Progenitor cell of endocrine pancreas (in vitro differentiated cells): Measurements from ENCODE around the gene EML3. TPM values are rescaled to one million over a fixed set of nuclear protein-coding genes. Genes with fewer than 3 reads are reported as not detected.

ENCODE experiments used
- DNase-seq: peaks from one replicate; pipeline ENCODE4 v3.0.0; 2021; ENCODE audit warnings: low spot score; ENCODE audit not compliant: unreplicated experiment
- H3K27ac Mint-ChIP-seq: 2 replicates; pipeline ENCODE4 v1.8.0; 2021; ENCODE audit warnings: mild to moderate bottlenecking, moderate library complexity, mixed read lengths
- H3K27me3 Mint-ChIP-seq: 2 replicates; pipeline ENCODE4 v1.8.0; 2021; ENCODE audit warnings: mixed read lengths
- H3K36me3 Mint-ChIP-seq: 2 replicates; pipeline ENCODE4 v1.8.0; 2022; ENCODE audit warnings: mixed read lengths; ENCODE audit not compliant: insufficient read depth
- H3K4me1 Mint-ChIP-seq: 2 replicates; pipeline ENCODE4 v1.8.0; 2021; ENCODE audit warnings: low read depth, mixed read lengths
- H3K4me3 Mint-ChIP-seq: 2 replicates; pipeline ENCODE4 v1.8.0; 2021; ENCODE audit warnings: low read depth, mild to moderate bottlenecking, moderate library complexity, mixed read lengths
- H3K9me3 Mint-ChIP-seq: 2 replicates; pipeline ENCODE4 v1.8.0; 2021; ENCODE audit warnings: low read depth, mixed read lengths
- CTCF ChIP-seq: fragments of 200-600 bp; sonication (generic); IDR thresholded peaks from one replicate; pipeline ENCODE4 v1.5.0; 2021; ENCODE audit warnings: antibody characterized with exemption, mild to moderate bottlenecking; ENCODE audit not compliant: unreplicated experiment
- total RNA-seq: library from RNA; stranded (reverse); gene quantifications from 2 replicates; pipeline ENCODE4 v1.2.1, GENCODE V29; 2021

Gene EML3
- total RNA-seq, 1 donor from 2014 or later = 42.7 TPM

DNA sequence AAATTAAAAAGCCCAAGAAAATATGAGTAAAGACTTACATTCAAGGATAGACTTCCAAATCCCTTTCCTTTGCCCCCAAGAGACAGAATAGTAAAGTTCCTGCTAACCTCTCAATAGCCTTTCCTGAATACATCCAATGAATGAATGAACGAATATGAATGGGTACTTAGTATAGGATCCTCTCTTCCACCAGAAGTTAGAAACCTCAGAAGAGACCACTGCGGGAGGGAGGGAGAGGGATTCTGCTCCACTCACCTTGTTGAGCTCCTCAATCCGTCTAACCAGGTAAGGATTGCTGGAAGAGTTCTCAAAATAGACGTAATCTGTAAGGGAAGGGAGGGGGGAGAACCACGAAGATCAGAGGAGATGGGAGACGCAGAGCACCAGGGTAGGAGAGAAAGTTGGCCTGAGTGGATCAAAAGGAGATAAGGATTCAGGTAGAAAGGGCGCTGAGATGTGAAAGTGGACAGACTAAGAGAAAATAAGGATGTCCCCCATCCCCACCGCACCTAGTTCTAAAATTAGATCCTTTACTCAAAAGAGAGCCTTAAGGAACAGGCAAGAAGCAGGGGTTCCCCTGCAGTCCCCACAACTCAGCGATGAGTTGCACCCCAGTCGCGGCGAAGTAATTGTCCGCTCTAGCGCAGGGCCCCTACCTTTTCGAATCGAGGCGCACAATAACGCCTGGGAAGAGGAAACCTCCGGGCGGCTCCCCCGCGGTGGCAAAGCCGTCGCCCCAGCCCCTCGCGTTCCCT is 12.0 kb downstream of the EML3 start:
- Mint-ChIP-seq H3K9me3 (no peaks in the 10 kb centered on the region), H3K27ac (peak overlapping the region; percentile 95), H3K27me3 (peaks cover 19% of the 10 kb centered on the region), H3K36me3 (peaks cover 30% of the 10 kb centered on the region), H3K4me3 (peak overlapping the region; percentile 90), H3K4me1 (peaks cover 35% of the 10 kb centered on the region)
- no peak for TF ChIP-seq CTCF
- DNase-seq = no peak

- no peak for TF ChIP-seq CTCF
- Mint-ChIP-seq H3K4me3 (peak overlapping the region; percentile 90), H3K36me3 (peaks cover 32% of the 10 kb centered on the region), H3K27ac (peak overlapping the region; percentile 95), H3K27me3 (peaks cover 19% of the 10 kb centered on the region), H3K4me1 (peaks cover 31% of the 10 kb centered on the region), H3K9me3 (no peaks in the 10 kb centered on the region)
- no peak for DNase-seq
Observed at GRCh38 chr11:62599901-62600300, 12.7 kb downstream of the EML3 start.

DNA sequence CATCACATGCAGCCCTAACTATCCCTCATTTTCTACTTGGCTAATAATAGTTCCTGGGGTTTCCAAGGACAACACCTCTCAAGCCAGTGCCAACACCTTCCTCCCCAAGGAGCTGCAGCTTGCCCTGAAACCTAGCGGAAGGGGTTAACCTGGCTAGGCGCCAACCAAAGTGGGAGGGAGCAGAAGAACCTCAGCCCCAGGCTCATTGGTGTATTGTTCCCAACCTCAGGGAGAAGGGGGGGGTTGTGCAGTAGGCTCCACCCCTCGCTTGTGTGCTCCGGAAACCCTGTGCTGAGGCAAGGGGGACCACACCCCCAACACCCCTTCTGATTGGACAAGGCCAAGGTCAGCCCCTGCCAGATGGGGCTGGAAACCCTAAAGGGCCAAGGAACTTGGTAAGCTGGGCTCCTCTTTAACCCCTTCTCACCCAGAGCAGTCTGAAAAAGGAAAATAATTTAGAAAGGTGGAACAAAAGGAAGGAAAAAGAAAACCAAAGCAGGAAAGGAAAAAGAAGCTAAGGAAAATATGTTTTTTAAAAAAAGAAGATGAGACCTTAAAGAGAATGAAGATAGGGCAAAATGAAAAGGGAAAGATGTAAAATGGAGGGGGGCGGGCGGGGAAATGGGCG is 13.4 kb downstream of the EML3 start:
- H3K4me3 Mint-ChIP-seq = peak overlapping the region; percentile 90
- no peak for TF ChIP-seq CTCF
- peaks cover 19% of the 10 kb centered on the region for H3K27me3 Mint-ChIP-seq
- no peaks in the 10 kb centered on the region for H3K9me3 Mint-ChIP-seq
- peak; percentile 45 for DNase-seq
- peaks cover 27% of the 10 kb centered on the region for H3K4me1 Mint-ChIP-seq
- H3K36me3 Mint-ChIP-seq = peaks cover 35% of the 10 kb centered on the region
- H3K27ac Mint-ChIP-seq = peak overlapping the region; percentile 88

DNA sequence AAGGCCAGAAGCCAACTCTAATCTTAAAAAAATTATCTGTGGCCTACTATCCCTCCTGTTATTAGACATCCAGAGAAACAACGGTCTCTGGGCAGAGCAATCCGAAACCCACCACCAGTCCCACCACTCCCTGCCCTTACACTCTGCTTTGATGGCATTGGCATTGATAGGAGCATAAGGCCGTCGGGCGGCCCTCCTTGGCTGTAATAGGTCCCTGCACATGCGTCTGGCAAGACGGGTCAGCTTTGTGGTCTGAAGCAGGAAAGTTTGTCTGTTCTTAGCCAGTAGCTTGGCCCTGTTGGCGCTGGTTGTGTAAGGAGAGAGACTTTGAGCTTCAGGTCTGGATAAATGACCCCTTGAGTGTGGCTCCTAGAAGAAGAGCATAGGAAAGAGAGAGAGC is 17.5 kb downstream of the EML3 start:
- H3K36me3 Mint-ChIP-seq = peaks cover 38% of the 10 kb centered on the region
- H3K27ac Mint-ChIP-seq = no peak overlapping the region
- no peaks in the 10 kb centered on the region for H3K9me3 Mint-ChIP-seq
- H3K4me1 Mint-ChIP-seq = peaks cover 22% of the 10 kb centered on the region
- no peaks in the 10 kb centered on the region for H3K27me3 Mint-ChIP-seq
- DNase-seq = no peak
- H3K4me3 Mint-ChIP-seq = no peak overlapping the region
- TF ChIP-seq CTCF = no peak

DNA sequence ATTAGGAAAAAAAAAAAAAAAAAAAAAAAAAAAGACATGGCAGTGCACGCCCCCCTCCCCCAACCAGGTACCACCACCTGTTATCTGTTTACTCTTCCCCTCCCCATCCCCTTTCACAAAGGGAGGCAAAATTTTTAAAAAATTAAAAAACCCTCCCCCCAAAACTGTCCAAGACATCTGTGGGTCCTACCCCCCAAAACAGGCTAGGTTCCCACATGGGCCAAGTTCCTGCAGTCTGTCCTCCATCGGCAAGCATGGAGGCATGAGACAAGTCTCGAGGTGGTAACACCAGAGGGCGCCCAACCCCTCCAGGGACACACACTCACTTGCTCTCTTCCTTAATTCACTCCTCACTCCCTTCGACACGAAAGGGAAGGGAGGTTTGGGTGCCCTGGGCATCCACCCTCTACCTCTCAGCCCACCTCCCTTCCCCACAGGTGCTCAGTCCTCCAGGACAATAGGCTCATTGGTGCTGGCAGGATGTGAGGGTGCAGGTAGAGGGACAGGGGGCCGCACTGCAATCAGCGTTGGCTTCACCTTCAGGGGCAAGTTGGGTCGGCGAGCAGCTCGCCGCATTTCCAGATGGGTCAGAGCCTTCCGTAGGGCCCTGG is 19.0 kb downstream of the EML3 start:
- no peak for DNase-seq
- Mint-ChIP-seq H3K4me3 (peak overlapping the region; percentile 66), H3K9me3 (no peaks in the 10 kb centered on the region), H3K36me3 (peaks cover 26% of the 10 kb centered on the region), H3K27ac (no peak overlapping the region), H3K27me3 (no peaks in the 10 kb centered on the region), H3K4me1 (peaks cover 13% of the 10 kb centered on the region)
- peak; percentile 60 for TF ChIP-seq CTCF
